ENCODE results near the gene S1PR2. TPM values are rescaled to one million over a fixed set of nuclear protein-coding genes. Genes with fewer than 3 reads are reported as not detected.
"Not testable (repeated sequence)": the region's sequence is repeated elsewhere in the genome, so short reads cannot be mapped to it uniquely, and the experiment has no call there.

Gene S1PR2
- total RNA-seq, 1 donor from 2014 or later = 13.3 TPM

DNA sequence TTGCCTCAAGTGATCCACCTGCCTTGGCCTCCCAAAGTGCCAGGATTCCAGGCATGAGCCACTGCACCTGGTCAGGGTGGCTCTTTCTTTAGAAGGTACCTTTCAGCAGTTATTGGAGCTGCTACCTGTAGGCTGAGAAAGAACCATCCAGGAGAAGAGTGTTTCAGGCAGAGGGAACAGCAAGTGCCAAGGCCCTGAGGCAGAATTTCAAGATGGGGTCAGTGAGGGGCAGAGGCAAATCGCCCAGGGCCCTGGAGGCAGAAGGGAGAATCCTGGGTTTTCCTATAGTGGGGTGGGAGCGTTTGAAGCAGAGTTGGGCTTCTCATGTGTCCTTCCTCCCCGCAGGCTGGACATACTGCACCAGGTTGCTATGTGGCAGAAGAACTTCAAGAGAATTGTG is 23.1 kb upstream of the S1PR2 start:
- no peak for DNase-seq (ENCODE audit: low spot score)

GRCh38 chr19:10252707-10253106 is 21.6 kb upstream of the S1PR2 start:
- DNase-seq (ENCODE audit: low spot score) = no peak

DNA sequence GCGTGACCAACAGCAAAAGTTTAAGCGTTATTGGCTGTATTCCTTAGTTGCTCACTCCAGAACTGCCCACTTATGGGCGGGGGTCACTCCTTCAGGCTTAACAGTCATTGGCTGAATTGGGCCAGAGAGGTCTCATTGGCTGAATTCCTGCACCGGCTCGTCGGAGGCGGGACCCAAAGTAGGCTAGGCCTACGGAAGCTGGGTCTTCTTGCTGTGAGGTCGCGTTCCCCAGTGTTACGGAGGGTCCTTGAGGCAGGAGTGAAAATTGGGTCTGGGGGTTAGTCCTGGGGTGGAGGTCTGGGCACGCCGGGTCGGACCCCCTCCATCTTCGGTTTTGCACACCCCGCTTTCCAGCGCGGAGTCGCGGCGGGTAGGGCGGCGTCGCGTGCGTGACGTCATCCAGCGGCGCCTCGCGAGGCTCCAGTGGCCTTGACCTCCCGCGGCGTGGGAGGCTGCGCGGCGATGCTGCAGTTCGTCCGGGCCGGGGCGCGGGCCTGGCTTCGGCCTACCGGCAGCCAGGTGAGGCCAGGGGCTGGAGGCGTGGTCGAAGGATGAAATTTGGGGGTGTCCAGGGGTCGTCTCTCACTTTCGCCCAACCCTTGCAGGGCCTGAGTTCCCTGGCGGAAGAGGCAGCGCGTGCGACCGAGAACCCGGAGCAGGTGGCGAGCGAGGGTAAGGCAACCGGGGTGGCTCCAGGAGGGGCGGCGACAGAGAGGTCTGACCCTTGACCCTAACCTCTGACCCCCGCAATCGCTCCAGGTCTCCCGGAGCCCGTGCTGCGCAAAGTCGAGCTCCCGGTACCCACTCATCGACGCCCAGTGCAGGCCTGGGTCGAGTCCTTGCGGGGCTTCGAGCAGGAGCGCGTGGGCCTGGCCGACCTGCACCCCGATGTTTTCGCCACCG is 20.9 kb upstream of the S1PR2 start, which contains the start of gene MRPL4:
Gene MRPL4, plus strand, starts transcription at position 423 of the 903 bp plus-strand sequence. Its CDS starts 40 bp downstream, at position 463.
- peak; percentile 97 for DNase-seq (ENCODE audit: low spot score)

DNA sequence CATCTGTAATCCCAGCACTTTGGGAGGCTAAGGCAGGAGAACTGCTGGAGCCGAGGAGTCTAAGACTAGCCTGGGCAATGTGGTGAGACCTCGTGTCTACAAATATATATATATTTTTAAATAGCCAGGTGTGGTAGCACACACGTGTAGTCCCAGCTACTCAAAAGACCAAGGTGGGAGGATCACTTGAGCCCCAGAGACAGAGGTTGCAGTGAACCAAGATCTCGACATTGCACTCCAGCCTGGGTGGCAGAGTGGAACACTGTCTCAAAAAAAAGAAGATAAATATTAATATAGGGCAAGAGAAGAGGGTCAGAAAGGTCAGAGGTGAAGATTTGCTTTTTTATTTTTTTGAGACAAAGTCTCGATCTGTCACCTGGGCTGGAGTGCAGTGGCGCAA is 15.4 kb upstream of the S1PR2 start:
- no peak for DNase-seq (ENCODE audit: low spot score)

- DNase-seq (ENCODE audit: low spot score) = no peak
Observed at GRCh38 chr19:10245189-10245939, 14.2 kb upstream of the S1PR2 start.

DNA sequence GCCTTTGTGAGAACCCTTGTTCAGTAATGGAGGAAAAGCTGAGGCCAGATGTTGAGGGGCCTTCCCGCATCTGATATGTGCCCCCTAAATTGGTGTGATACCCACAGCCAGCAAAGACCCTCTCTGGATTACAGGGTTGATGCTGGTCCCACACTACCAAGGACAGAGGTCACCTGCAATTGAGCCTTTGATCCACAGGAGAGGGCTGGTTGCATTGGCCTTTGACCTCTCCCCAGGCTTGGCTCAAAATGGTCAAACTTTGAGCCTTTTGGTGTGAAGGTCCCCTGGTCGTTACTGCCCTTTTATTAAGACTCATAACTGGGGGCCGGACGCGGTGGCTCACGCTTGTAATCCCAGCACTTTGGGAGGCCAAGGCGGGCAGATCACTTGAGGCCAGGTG is 12.5 kb upstream of the S1PR2 start:
- DNase-seq (ENCODE audit: low spot score) = no peak

DNA sequence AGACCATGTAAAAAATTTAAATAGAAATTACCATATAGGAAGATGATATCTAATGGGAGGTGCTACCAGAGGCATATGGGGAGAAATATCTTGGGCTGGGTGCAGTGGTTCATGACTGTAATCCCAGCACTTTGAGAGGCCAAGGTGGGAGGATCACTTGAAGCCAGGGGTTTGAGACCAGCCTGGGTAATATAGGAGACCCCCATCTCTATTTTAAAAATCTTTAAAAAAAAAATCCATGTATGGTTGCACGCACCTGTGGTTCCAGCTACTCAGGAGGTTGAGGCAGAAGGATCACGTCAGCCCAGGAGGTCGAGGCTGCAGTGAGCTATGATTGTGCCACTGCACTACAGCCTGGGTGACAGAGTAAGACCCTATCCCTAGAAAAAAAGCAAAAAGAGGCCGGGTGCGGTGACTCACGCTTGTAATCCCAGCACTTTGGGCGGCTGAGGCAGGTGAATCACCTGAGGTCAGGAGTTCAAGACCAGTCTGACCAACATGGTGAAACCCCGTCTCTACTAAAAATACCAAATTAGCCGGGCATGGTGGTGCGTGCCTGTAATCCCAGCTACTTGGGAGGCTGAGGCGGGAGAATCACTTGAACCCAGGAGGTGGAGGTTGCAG is 10.8 kb upstream of the S1PR2 start:
- DNase-seq (ENCODE audit: low spot score) = not testable (repeated sequence)

- DNase-seq (ENCODE audit: low spot score) = no peak
Observed at GRCh38 chr19:10238172-10238783, 7.1 kb upstream of the S1PR2 start.

GRCh38 chr19:10237702-10238101 is 6.6 kb upstream of the S1PR2 start:
- DNase-seq (ENCODE audit: low spot score) = no peak

- not testable (repeated sequence) for DNase-seq (ENCODE audit: low spot score)
Observed at GRCh38 chr19:10235409-10235808, 4.3 kb upstream of the S1PR2 start.

GRCh38 chr19:10235003-10235402 is 3.9 kb upstream of the S1PR2 start:
- DNase-seq (ENCODE audit: low spot score) = no peak

DNA sequence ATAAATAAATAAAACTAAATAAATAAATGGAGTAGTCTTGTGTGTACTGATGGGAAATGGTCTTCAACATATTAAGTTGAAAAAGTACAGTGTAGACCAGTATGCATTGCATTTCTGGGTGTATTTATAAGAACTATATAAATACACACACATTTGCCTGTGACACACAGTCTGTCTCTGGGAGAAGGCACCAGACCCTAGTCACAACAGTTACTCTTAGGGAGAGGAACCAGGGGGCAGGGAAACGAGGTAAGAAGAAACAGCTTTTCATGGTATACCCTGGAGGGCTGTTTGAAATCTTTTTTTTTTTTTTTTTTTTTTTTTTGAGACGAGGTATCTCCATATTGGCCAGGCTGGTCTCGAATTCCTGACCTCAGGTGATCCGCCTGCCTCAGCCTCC is 2.8 kb upstream of the S1PR2 start:
- DNase-seq (ENCODE audit: low spot score) = no peak

GRCh38 chr19:10231612-10232228 is 589 bp upstream of the S1PR2 start:
- no peak for DNase-seq (ENCODE audit: low spot score)

GRCh38 chr19:10230173-10230860 is 814 bp downstream of the S1PR2 start:
- DNase-seq (ENCODE audit: low spot score) = no peak

GRCh38 chr19:10228920-10229319 is 2.2 kb downstream of the S1PR2 start:
- DNase-seq (ENCODE audit: low spot score) = no peak

DNA sequence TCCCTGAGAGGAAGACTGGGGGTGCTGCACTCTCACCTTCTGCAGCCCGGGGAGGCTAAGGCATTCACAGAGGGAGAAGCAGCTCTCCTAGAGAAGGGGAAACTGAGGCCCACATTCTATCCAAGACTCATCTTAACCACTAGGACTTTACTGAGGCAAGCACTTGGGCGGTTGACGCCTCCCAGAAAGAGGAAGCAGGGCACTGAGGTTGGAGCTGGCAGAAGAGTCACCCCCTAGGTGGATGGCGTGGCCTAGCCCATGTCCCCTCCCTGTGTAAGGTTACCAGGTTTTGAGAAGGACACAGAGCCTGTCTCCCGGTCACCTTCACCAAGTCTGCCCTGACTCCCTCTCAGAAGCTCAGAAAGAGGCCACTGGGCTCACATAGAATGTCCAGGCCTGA is 2.7 kb downstream of the S1PR2 start:
- DNase-seq (ENCODE audit: low spot score) = no peak

- DNase-seq (ENCODE audit: low spot score) = no peak
Observed at GRCh38 chr19:10227026-10227971, 3.8 kb downstream of the S1PR2 start.

DNA sequence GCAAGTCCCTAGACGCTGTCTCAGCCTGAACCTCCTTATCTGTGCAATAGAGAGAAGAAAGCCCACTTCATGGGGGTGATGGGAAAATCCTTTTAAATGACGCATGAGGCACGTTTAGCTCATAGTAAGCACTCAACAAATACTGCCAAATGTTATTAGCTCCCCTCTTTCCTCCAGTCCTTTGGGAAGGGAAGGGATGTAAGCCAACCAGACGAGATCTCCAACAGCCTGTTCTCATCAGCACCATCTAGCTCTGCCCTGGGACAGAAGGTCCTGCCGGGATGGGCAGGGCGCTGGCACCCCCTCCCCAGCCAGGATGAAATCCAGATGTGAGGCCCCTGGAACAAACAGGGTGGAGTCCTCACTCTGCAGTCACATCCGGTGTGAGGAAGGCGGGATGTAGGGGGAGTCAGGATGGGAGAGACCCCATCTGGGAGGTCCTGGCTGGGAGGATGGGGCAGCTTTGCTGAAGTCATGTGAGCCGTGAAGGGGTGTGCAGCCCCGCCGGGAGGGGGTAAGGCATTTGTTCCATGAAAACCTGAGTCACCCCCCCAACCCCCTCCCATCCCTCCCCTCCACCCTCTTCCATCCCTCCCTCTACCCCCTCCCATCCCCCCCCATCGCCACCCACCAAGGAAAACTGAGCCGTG is 4.6 kb downstream of the S1PR2 start:
- DNase-seq (ENCODE audit: low spot score) = no peak

DNA sequence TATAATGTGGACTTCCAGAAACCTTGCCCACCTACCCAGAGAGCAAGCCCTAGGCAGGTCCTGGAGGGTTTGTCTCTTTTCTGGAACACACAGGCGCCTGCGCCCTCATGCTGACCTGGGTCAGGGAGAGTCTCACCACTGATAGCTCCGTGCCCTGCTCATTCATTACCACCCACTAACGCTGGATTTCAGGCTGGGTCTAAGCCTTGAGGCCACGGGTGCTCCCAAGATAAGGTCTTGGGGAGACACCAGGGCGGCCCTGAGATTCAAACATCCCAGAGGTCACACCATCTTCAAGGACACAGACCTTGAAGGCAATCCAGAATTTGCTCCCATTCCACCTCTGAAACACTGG is 5.1 kb downstream of the S1PR2 start:
- no peak for DNase-seq (ENCODE audit: low spot score)
